HCT116 (cell line): ENCODE results near the gene ZNRF3. TPM values are rescaled to one million over a fixed set of nuclear protein-coding genes. Genes with fewer than 3 reads are reported as not detected.
"Not testable (repeated sequence)": the region's sequence is repeated elsewhere in the genome, so short reads cannot be mapped to it uniquely, and the experiment has no call there.

ENCODE experiments used
- ATAC-seq: fragments of 200-7000 bp; cut with Tn5 transposase; 2 replicates; pipeline ENCODE4 v1.9.1; 2020; ENCODE audit warnings: mild to moderate bottlenecking, moderate library complexity
- BruUV-seq: library from RNA; stranded (reverse); fragments of 400-500 nt; replicated peaks from 2 replicates; lab custom pipeline; 2021; lab: Mats Ljungman, UMichigan
- CTCF ChIA-PET: fragments of 300-600 bp; sonication (Branson Sonifier 250); formaldehyde crosslinking; loops from one replicate; lab custom pipeline; 2021; ENCODE audit warnings: antibody characterized with exemption; lab: Charles Lee
- POLR2A ChIA-PET: fragments of 300-600, 350-600 bp; sonication (Branson Sonifier 250); formaldehyde crosslinking; loops from one replicate; lab custom pipeline; 2021; ENCODE audit warnings: antibody characterized with exemption; lab: Charles Lee
- RAD21 ChIA-PET, 2 experiments: fragments of 300-600 bp; sonication (Branson Sonifier 250); formaldehyde crosslinking; loops; one replicate each; lab custom pipeline; 2023; ENCODE audit warnings: low total read pairs in 2 of 2; ENCODE audit not compliant: uncharacterized antibody in 2 of 2, unreplicated experiment in 2 of 2, low non-redundant PET in 1 of 2; lab: Charles Lee
- DNase-seq: peaks from one replicate; pipeline ENCODE4 v3.0.0-alpha.2; 2010; ENCODE audit warnings: low read depth, low spot score
- H2AFZ ChIP-seq: fragments of 200-600 bp; shearing (Covaris generic), sonication (generic); 2 replicates; pipeline ENCODE4 v1.6.1; 2017; ENCODE audit warnings: low read depth, mixed run types, mixed read lengths, antibody characterized with exemption, low read length; ENCODE audit not compliant: poor library complexity, severe bottlenecking
- H3K27ac ChIP-seq: 2 replicates; pipeline ENCODE4 v1.5.1; 2012; ENCODE audit warnings: low read depth, low read length
- H3K27me3 ChIP-seq: fragments of 200-600 bp; sonication (generic); 2 replicates; pipeline ENCODE4 v1.6.1; 2016; ENCODE audit warnings: mixed run types, low read length, mixed read lengths; ENCODE audit not compliant: insufficient read depth
- H3K36me3 ChIP-seq, 2 experiments: fragments of 200-500 bp in 1 of 2; fragments of 200-600 bp in 1 of 2; sonication (Bioruptor generic) in 1 of 2; sonication (generic) in 1 of 2; 2 replicates each; pipeline versions ENCODE4 v1.5.1 to v1.6.1; 2014 to 2016; ENCODE audit warnings: low read length in 2 of 2, inconsistent platforms in 1 of 2, mixed read lengths in 1 of 2, mixed run types in 1 of 2; ENCODE audit not compliant: insufficient read depth in 2 of 2, control insufficient read depth in 1 of 2
- H3K4me1 ChIP-seq, 2 experiments: fragments of 200-600 bp in 1 of 2; sonication (generic) in 1 of 2; 2 replicates each; pipeline versions ENCODE4 v1.5.1 to v1.6.1; 2012 to 2017; ENCODE audit warnings: low read length in 2 of 2, inconsistent platforms in 1 of 2, mild to moderate bottlenecking in 1 of 2, mixed read lengths in 1 of 2, mixed run types in 1 of 2, moderate library complexity in 1 of 2; ENCODE audit not compliant: insufficient read depth in 2 of 2, control insufficient read depth in 1 of 2
- H3K4me2 ChIP-seq: fragments of 200-600 bp; sonication (generic); 2 replicates; pipeline ENCODE4 v1.6.1; 2017; ENCODE audit warnings: mixed run types, low read length, mixed read lengths
- H3K4me3 ChIP-seq, 2 experiments: fragments of 200-600 bp in 1 of 2; sonication (generic) in 1 of 2; replicated peaks in 1 of 2; 2 replicates each; pipeline ENCODE4 v1.5.1; 2011 to 2016; ENCODE audit warnings: low read length in 2 of 2, control low read depth in 1 of 2, low read depth in 1 of 2, mild to moderate bottlenecking in 1 of 2, mixed read lengths in 1 of 2, mixed run types in 1 of 2
- H3K79me2 ChIP-seq: fragments of 200-600 bp; sonication (generic); 2 replicates; pipeline ENCODE4 v1.6.1; 2017; ENCODE audit warnings: mild to moderate bottlenecking, mixed run types, low read length, moderate library complexity, mixed read lengths; ENCODE audit not compliant: insufficient read depth
- H3K9ac ChIP-seq: fragments of 200-600 bp; sonication (generic); 2 replicates; pipeline ENCODE4 v1.6.1; 2016; ENCODE audit warnings: low read length, mixed read lengths
- H3K9me2 ChIP-seq: fragments of 200-600 bp; sonication (generic), shearing (Covaris generic); 2 replicates; pipeline ENCODE4 v1.6.1; 2017; ENCODE audit warnings: mixed run types, mild to moderate bottlenecking, moderate library complexity; ENCODE audit not compliant: insufficient read depth
- H3K9me3 ChIP-seq, 2 experiments: fragments of 200-500 bp in 1 of 2; fragments of 200-600 bp in 1 of 2; sonication (Bioruptor generic) in 1 of 2; sonication (generic) in 1 of 2; 2 replicates each; pipeline ENCODE4 v1.6.1; 2014 to 2017; ENCODE audit warnings: low read length in 2 of 2, mixed read lengths in 2 of 2, inconsistent platforms in 1 of 2, low read depth in 1 of 2, mild to moderate bottlenecking in 1 of 2, mixed run types in 1 of 2, moderate library complexity in 1 of 2; ENCODE audit not compliant: control insufficient read depth in 1 of 2, insufficient read depth in 1 of 2
- H4K20me1 ChIP-seq: fragments of 200-600 bp; sonication (generic), shearing (Covaris generic); 2 replicates; pipeline ENCODE4 v1.6.1; 2017; ENCODE audit warnings: mixed run types, mild to moderate bottlenecking, moderate library complexity; ENCODE audit not compliant: insufficient read depth
- EZH2phosphoT487 ChIP-seq: fragments of 200-600 bp; IDR thresholded peaks from 2 replicates; pipeline ENCODE4 v1.6.1; 2018; ENCODE audit warnings: antibody characterized with exemption, borderline replicate concordance
- JUND ChIP-seq: IDR thresholded peaks from 2 replicates; pipeline ENCODE4 v1.6.1; 2012
- POLR2AphosphoS5 ChIP-seq: IDR thresholded peaks from 2 replicates; pipeline ENCODE4 v1.6.1; 2011; ENCODE audit warnings: mild to moderate bottlenecking, low read depth, low read length, moderate library complexity
- SP1 ChIP-seq: IDR thresholded peaks from 2 replicates; pipeline ENCODE4 v1.6.1; 2012; ENCODE audit warnings: low read depth
- SRF ChIP-seq: IDR thresholded peaks from 2 replicates; pipeline ENCODE4 v1.6.1; 2012; ENCODE audit warnings: low read depth
- ZBTB33 ChIP-seq: IDR thresholded peaks from 2 replicates; pipeline ENCODE4 v1.6.1; 2011; ENCODE audit warnings: mild to moderate bottlenecking, low read length, moderate library complexity; ENCODE audit not compliant: insufficient replicate concordance; ENCODE audit errors: extremely low read depth
- ZNF274 ChIP-seq: fragments of 200-500 bp; sonication (Bioruptor generic); IDR thresholded peaks from 2 replicates; pipeline ENCODE4 v1.6.1; 2014; ENCODE audit warnings: mild to moderate bottlenecking, low read depth, low read length, inconsistent platforms
- intact Hi-C: fragments of 100-400 bp; cut with micrococcal nuclease; formaldehyde crosslinking; loops from 2 replicates; pipeline ENCODE4 v1.10.0; 2022
- total RNA-seq: library from RNA; stranded (reverse); gene quantifications from one replicate; pipeline ENCODE4 v1.2.1, GENCODE V29; 2021; ENCODE audit not compliant: unreplicated experiment
- TF ChIP-seq, protein P1 (sequence below): IDR thresholded peaks from 2 replicates; pipeline ENCODE4 v1.6.1; 2012; ENCODE audit warnings: low read depth

ZNRF3 gene
- total RNA-seq, 1 experiment from 2014 or later, result 12.2 TPM

- no peak for TF ChIP-seq POLR2AphosphoS5
- no peak for TF ChIP-seq EZH2phosphoT487
- TF ChIP-seq JUND, result no peak
- no peak for TF ChIP-seq SP1
- no peak for TF ChIP-seq SRF
Measured at GRCh38 chr22:28885939-28886338, 2.6 kb downstream of the ZNRF3 start (continued).

GRCh38 chr22:28886679-28887078 is 3.3 kb downstream of the ZNRF3 start:
- intact Hi-C loops, BruUV-seq, H3K9me2 ChIP-seq, H3K27ac ChIP-seq, H3K4me3 ChIP-seq, CTCF ChIA-PET, H3K27me3 ChIP-seq, H3K4me2 ChIP-seq, DNase-seq, H3K9me3 ChIP-seq, POLR2A ChIA-PET, ATAC-seq, H3K9ac ChIP-seq, H2AFZ ChIP-seq, H4K20me1 ChIP-seq, H3K36me3 ChIP-seq: not testable (repeated sequence)
- peaks cover 26 to 27% of the 10 kb centered on the region in 2 experiments for H3K4me1 ChIP-seq
- RAD21 ChIA-PET, result interaction anchor here in 1 of 2 experiments (1.4 kb wide), 1 partner anchor 154 kb away, joined by 3 read pairs; no protein-coding TSS in a partner anchor
- H3K79me2 ChIP-seq, result peaks cover 75% of the 10 kb centered on the region

- POLR2A ChIA-PET, result no interaction called here
- intact Hi-C loops, result no loop called here
- no peak for TF ChIP-seq ZBTB33
- TF ChIP-seq, protein P1, sequence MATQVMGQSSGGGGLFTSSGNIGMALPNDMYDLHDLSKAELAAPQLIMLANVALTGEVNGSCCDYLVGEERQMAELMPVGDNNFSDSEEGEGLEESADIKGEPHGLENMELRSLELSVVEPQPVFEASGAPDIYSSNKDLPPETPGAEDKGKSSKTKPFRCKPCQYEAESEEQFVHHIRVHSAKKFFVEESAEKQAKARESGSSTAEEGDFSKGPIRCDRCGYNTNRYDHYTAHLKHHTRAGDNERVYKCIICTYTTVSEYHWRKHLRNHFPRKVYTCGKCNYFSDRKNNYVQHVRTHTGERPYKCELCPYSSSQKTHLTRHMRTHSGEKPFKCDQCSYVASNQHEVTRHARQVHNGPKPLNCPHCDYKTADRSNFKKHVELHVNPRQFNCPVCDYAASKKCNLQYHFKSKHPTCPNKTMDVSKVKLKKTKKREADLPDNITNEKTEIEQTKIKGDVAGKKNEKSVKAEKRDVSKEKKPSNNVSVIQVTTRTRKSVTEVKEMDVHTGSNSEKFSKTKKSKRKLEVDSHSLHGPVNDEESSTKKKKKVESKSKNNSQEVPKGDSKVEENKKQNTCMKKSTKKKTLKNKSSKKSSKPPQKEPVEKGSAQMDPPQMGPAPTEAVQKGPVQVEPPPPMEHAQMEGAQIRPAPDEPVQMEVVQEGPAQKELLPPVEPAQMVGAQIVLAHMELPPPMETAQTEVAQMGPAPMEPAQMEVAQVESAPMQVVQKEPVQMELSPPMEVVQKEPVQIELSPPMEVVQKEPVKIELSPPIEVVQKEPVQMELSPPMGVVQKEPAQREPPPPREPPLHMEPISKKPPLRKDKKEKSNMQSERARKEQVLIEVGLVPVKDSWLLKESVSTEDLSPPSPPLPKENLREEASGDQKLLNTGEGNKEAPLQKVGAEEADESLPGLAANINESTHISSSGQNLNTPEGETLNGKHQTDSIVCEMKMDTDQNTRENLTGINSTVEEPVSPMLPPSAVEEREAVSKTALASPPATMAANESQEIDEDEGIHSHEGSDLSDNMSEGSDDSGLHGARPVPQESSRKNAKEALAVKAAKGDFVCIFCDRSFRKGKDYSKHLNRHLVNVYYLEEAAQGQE, result no peak
- no peak for TF ChIP-seq POLR2AphosphoS5
- TF ChIP-seq ZNF274, result no peak
Measured at GRCh38 chr22:28887725-28888459, 4.5 kb downstream of the ZNRF3 start.

More at GRCh38 chr22:28887725-28888459, 4.5 kb downstream of the ZNRF3 start:
- ATAC-seq, result no peak
- no peak overlapping the region for H3K27ac ChIP-seq
- peaks cover 12% of the 10 kb centered on the region; the same call in 1 of the 2 replicates for H4K20me1 ChIP-seq
- H3K4me3 ChIP-seq, result no peak overlapping the region
- no TSS peak for BruUV-seq
- H3K9me2 ChIP-seq, result no peaks in the 10 kb centered on the region
- ChIA-PET RAD21 (no interaction called here), CTCF (no interaction called here)
- H3K36me3 ChIP-seq, result no peaks in the 10 kb centered on the region
- no peaks in the 10 kb centered on the region for H3K9me3 ChIP-seq
- no peak overlapping the region for H3K9ac ChIP-seq
- H3K27me3 ChIP-seq, result no peaks in the 10 kb centered on the region
- H3K4me1 ChIP-seq, result peaks cover 24 to 26% of the 10 kb centered on the region in 2 experiments
- DNase-seq, result no peak
- H3K79me2 ChIP-seq, result peaks cover 86% of the 10 kb centered on the region
- H2AFZ ChIP-seq, result no peak overlapping the region
- H3K4me2 ChIP-seq, result no peak overlapping the region
